ENCODE measurements around the gene FAM180B.

FAM180B gene

DNA sequence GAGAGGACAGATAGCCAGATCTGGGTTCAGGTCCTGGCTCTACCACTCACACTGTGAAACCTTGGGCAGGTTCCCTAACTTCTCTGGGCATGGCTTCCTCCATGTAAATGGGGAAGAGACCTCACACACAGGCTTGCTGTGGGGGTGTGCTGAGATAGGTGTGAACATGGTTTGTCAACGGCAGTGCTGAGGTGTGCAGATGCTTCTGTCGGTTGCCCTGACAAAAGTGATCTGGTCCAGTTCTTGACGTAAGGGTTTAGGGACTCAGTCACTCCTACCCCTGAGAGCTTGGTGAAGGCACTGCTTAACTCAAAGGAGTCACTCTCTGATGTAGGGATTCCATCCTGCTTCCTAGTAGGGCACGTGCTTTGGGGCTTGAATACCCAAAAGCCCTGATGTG is 5.8 kb downstream of the FAM180B start:
- no peak for DNase-seq (ENCODE audit: extremely low read depth, low read depth)
- TF ChIP-seq CTCF (IDR thresholded peaks at IDR 0.05; ENCODE audit: low read depth, low read length): no peak

GRCh38 chr11:47592970-47593369 is 6.5 kb downstream of the FAM180B start:
- no peak for TF ChIP-seq CTCF (IDR thresholded peaks at IDR 0.05; ENCODE audit: low read depth, low read length)
- DNase-seq (ENCODE audit: extremely low read depth, low read depth): no peak

GRCh38 chr11:47593492-47593933 is 7.0 kb downstream of the FAM180B start:
- no peak for TF ChIP-seq CTCF (IDR thresholded peaks at IDR 0.05; ENCODE audit: low read depth, low read length)
- no peak for DNase-seq (ENCODE audit: extremely low read depth, low read depth)

- DNase-seq (ENCODE audit: extremely low read depth, low read depth): no peak
- no peak for TF ChIP-seq CTCF (IDR thresholded peaks at IDR 0.05; ENCODE audit: low read depth, low read length)
Measured at GRCh38 chr11:47593934-47594855, 7.7 kb downstream of the FAM180B start, which contains the start of gene C1QTNF4. C1QTNF4 (minus strand) TSS chr11:47594411; CDS start chr11:47590810, 3,601 bp downstream.

DNA sequence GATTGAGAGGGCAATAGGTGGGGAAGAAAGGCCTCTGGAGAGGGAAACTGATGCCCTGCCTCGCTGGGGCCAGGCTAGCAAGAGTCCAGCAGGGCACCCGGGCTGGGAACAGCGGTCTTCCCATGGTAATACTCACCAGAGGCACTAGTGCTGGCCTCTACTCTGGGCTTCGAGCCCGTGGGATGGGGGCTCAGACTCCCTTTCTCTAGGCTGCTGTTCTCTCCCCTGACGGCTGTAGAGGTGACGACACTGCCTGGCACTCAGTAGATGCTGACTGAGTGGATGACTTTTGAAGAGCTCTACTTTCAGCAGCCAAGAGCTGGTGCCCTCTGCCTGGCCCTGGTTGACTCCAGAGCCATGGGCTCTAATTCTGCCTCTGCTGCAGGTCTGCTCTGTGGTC is 8.6 kb downstream of the FAM180B start:
- no peak for DNase-seq (ENCODE audit: extremely low read depth, low read depth)
- no peak for TF ChIP-seq CTCF (IDR thresholded peaks at IDR 0.05; ENCODE audit: low read depth, low read length)

- DNase-seq (ENCODE audit: extremely low read depth, low read depth): no peak
- TF ChIP-seq CTCF (IDR thresholded peaks at IDR 0.05; ENCODE audit: low read depth, low read length): no peak
Measured at GRCh38 chr11:47595967-47596366, 9.5 kb downstream of the FAM180B start.

DNA sequence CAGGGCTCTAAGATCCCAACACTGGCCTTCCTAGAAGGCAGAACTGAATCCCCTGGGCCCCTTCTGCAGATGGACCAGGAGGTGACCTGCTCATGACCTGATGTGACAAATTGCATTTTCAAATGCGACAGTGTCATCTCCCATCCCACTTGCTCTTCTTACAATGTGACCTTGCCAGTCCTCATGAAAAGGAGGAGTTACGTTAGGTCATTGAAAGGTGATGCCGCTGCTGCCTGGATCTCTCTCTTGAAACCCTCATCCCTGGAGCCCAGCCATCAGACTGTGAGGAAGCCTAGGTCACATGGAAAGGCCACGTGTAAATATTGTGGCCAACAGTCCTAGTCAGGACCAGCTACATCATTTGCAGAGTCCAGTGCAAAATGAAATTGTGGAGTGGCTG is 13.4 kb downstream of the FAM180B start:
- DNase-seq (ENCODE audit: extremely low read depth, low read depth): no peak
- no peak for TF ChIP-seq CTCF (IDR thresholded peaks at IDR 0.05; ENCODE audit: low read depth, low read length)
